HEK293 (cell line): ENCODE data around the gene TEPSIN.

Experiments used
- CTCF ChIA-PET: fragments of 350-600 bp; formaldehyde crosslinking; extraction: SDS; loops from one replicate; lab custom pipeline; 2021; ENCODE audit warnings: antibody characterized with exemption; lab: Yijun Ruan, JAX
- POLR2A ChIA-PET: fragments of 300-600 bp; formaldehyde crosslinking; extraction: SDS; loops from one replicate; lab custom pipeline; 2020; ENCODE audit warnings: antibody characterized with exemption, inconsistent platforms; lab: Yijun Ruan, JAX
- H3K27ac ChIP-seq: fragments of 200-500 bp; sonication (Bioruptor generic); 2 replicates; pipeline ENCODE4 v1.5.1; 2014; ENCODE audit warnings: low read depth, low read length, control low read depth, inconsistent platforms; ENCODE audit errors: extremely low read depth
- H3K36me3 ChIP-seq, 2 experiments: fragments of 200-500 bp in 1 of 2; sonication (Bioruptor generic) in 1 of 2; 1 replicate in 1 of 2; 2 replicates in 1 of 2; pipeline ENCODE4 v1.5.1; 2014 to 2017; ENCODE audit warnings: inconsistent platforms in 2 of 2, low read length in 2 of 2; ENCODE audit not compliant: control insufficient read depth in 2 of 2, insufficient read depth in 1 of 2
- H3K4me1 ChIP-seq: fragments of 200-500 bp; sonication (Bioruptor generic); 2 replicates; pipeline ENCODE4 v1.5.1; 2014; ENCODE audit warnings: mild to moderate bottlenecking, low read length, inconsistent platforms; ENCODE audit not compliant: control insufficient read depth, insufficient read depth
- H3K4me3 ChIP-seq: 2 replicates; pipeline ENCODE4 v1.5.1; 2011; ENCODE audit warnings: low read depth, mild to moderate bottlenecking, control low read depth, low read length, moderate library complexity
- H3K9me3 ChIP-seq: fragments of 200-500 bp; sonication (Bioruptor generic); 2 replicates; pipeline ENCODE4 v1.5.1; 2014; ENCODE audit warnings: low read depth, low read length, inconsistent platforms; ENCODE audit not compliant: control insufficient read depth, insufficient read depth
- HOXC10 ChIP-seq: sonication (generic); formaldehyde crosslinking; IDR thresholded peaks from 2 replicates; pipeline ENCODE4 v1.8.1; 2023; ENCODE audit warnings: mild to moderate bottlenecking, missing genetic modification reagents
- KLF1 ChIP-seq: fragments of 450-650 bp; formaldehyde crosslinking; IDR thresholded peaks from 2 replicates; pipeline ENCODE4 v1.5.1; 2016; ENCODE audit warnings: missing biosample characterization, missing genetic modification characterization
- KLF10 ChIP-seq: fragments of 450-650 bp; IDR thresholded peaks from 2 replicates; pipeline ENCODE4 v1.5.1; 2018; ENCODE audit warnings: missing biosample characterization, mild to moderate bottlenecking, missing genetic modification characterization
- PBX3 ChIP-seq: sonication (generic); formaldehyde crosslinking; IDR thresholded peaks from 2 replicates; pipeline ENCODE4 v1.8.1; 2022; ENCODE audit warnings: mild to moderate bottlenecking, moderate library complexity, missing genetic modification reagents
- SALL2 ChIP-seq: fragments of 450-650 bp; formaldehyde crosslinking; IDR thresholded peaks from 2 replicates; pipeline ENCODE4 v1.5.0; 2017; ENCODE audit warnings: missing biosample characterization, mild to moderate bottlenecking, missing genetic modification characterization, borderline replicate concordance
- SP2 ChIP-seq: fragments of 450-650 bp; formaldehyde crosslinking; IDR thresholded peaks from 2 replicates; pipeline ENCODE4 v1.5.1; 2016; ENCODE audit warnings: missing biosample characterization, missing genetic modification characterization
- YY2 ChIP-seq: fragments of 450-650 bp; formaldehyde crosslinking; IDR thresholded peaks from 2 replicates; pipeline ENCODE4 v1.5.1; 2016; ENCODE audit warnings: missing biosample characterization, missing genetic modification characterization
- ZBTB20 ChIP-seq: fragments of 450-650 bp; formaldehyde crosslinking; IDR thresholded peaks from 2 replicates; pipeline ENCODE4 v1.5.1; 2016; ENCODE audit warnings: missing biosample characterization, missing genetic modification characterization
- ZBTB48 ChIP-seq: fragments of 450-650 bp; formaldehyde crosslinking; IDR thresholded peaks from 2 replicates; pipeline ENCODE4 v1.5.1; 2016; ENCODE audit warnings: missing biosample characterization, missing genetic modification characterization
- ZBTB8A ChIP-seq: fragments of 450-650 bp; formaldehyde crosslinking; IDR thresholded peaks from 2 replicates; pipeline ENCODE4 v1.5.1; 2016; ENCODE audit warnings: missing biosample characterization, missing genetic modification characterization
- ZFHX2 ChIP-seq: fragments of 450-650 bp; formaldehyde crosslinking; conservative IDR thresholded peaks from 2 replicates; pipeline ENCODE4 v1.5.1; 2016; ENCODE audit warnings: missing biosample characterization, missing genetic modification characterization
- ZNF10 ChIP-seq: fragments of 450-650 bp; formaldehyde crosslinking; IDR thresholded peaks from 2 replicates; pipeline ENCODE4 v1.5.1; 2017; ENCODE audit warnings: missing biosample characterization, missing genetic modification characterization
- ZNF138 ChIP-seq: fragments of 450-650 bp; formaldehyde crosslinking; IDR thresholded peaks from 2 replicates; pipeline ENCODE4 v1.5.1; 2016; ENCODE audit warnings: missing biosample characterization, missing genetic modification characterization, borderline replicate concordance
- ZNF169 ChIP-seq: fragments of 450-650 bp; formaldehyde crosslinking; IDR thresholded peaks from 2 replicates; pipeline ENCODE4 v1.5.1; 2016; ENCODE audit warnings: missing biosample characterization, missing genetic modification characterization
- ZNF501 ChIP-seq: fragments of 450-650 bp; formaldehyde crosslinking; IDR thresholded peaks from 2 replicates; pipeline ENCODE4 v1.5.1; 2016; ENCODE audit warnings: missing biosample characterization, missing genetic modification characterization
- ZNF560 ChIP-seq: fragments of 450-650 bp; formaldehyde crosslinking; IDR thresholded peaks from 2 replicates; pipeline ENCODE4 v1.5.1; 2017; ENCODE audit warnings: missing biosample characterization, missing genetic modification characterization, borderline replicate concordance
- ZNF561 ChIP-seq: fragments of 450-650 bp; IDR thresholded peaks from 2 replicates; pipeline ENCODE4 v1.5.1; 2018; ENCODE audit warnings: missing biosample characterization, missing genetic modification characterization, borderline replicate concordance
- ZNF596 ChIP-seq: fragments of 450-650 bp; IDR thresholded peaks from 2 replicates; pipeline ENCODE4 v1.5.0; 2018; ENCODE audit warnings: missing biosample characterization, mild to moderate bottlenecking, missing genetic modification characterization, moderate library complexity
- ZNF621 ChIP-seq: fragments of 450-650 bp; formaldehyde crosslinking; IDR thresholded peaks from 2 replicates; pipeline ENCODE4 v1.5.1; 2017; ENCODE audit warnings: missing biosample characterization, missing genetic modification characterization
- ZNF626 ChIP-seq: fragments of 450-650 bp; sonication (Bioruptor Pico); formaldehyde crosslinking; IDR thresholded peaks from 2 replicates; pipeline ENCODE4 v1.5.1; 2018; ENCODE audit warnings: missing biosample characterization, missing genetic modification characterization, inconsistent platforms
- ZNF660 ChIP-seq: fragments of 450-650 bp; IDR thresholded peaks from 2 replicates; pipeline ENCODE4 v1.5.1; 2018; ENCODE audit warnings: missing biosample characterization, mild to moderate bottlenecking, missing genetic modification characterization
- ZNF785 ChIP-seq: fragments of 450-650 bp; formaldehyde crosslinking; IDR thresholded peaks from 2 replicates; pipeline ENCODE4 v1.5.1; 2016; ENCODE audit warnings: missing biosample characterization, missing genetic modification characterization
- ZNF830 ChIP-seq: fragments of 450-650 bp; IDR thresholded peaks from 2 replicates; pipeline ENCODE4 v1.5.0; 2018; ENCODE audit warnings: missing biosample characterization, missing genetic modification characterization, low read depth, mild to moderate bottlenecking, moderate library complexity
- TF ChIP-seq, protein P1 (sequence below): fragments of 450-650 bp; formaldehyde crosslinking; IDR thresholded peaks from 2 replicates; pipeline ENCODE4 v1.5.1; 2016; ENCODE audit warnings: missing biosample characterization, missing genetic modification characterization, low read depth
- TF ChIP-seq, protein P2 (sequence below): fragments of 450-650 bp; formaldehyde crosslinking; IDR thresholded peaks from 2 replicates; pipeline ENCODE4 v1.5.1; 2016; ENCODE audit warnings: missing biosample characterization, missing genetic modification characterization
- TF ChIP-seq, protein P3 (sequence below): fragments of 450-650 bp; formaldehyde crosslinking; optimal IDR thresholded peaks from 2 replicates; pipeline ENCODE3; 2016; ENCODE audit warnings: missing biosample characterization, mild to moderate bottlenecking, missing genetic modification characterization
- TF ChIP-seq, protein P4 (sequence below): fragments of 450-650 bp; formaldehyde crosslinking; IDR thresholded peaks from 2 replicates; pipeline ENCODE4 v1.5.1; 2016; ENCODE audit warnings: missing biosample characterization, missing genetic modification characterization

Gene TEPSIN, protein sequence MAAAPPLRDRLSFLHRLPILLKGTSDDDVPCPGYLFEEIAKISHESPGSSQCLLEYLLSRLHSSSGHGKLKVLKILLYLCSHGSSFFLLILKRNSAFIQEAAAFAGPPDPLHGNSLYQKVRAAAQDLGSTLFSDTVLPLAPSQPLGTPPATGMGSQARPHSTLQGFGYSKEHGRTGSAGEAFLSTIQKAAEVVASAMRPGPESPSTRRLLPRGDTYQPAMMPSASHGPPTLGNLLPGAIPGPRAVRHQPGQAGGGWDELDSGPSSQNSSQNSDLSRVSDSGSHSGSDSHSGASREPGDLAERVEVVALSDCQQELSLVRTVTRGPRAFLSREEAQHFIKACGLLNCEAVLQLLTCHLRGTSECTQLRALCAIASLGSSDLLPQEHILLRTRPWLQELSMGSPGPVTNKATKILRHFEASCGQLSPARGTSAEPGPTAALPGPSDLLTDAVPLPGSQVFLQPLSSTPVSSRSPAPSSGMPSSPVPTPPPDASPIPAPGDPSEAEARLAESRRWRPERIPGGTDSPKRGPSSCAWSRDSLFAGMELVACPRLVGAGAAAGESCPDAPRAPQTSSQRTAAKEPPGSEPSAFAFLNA

DNA sequence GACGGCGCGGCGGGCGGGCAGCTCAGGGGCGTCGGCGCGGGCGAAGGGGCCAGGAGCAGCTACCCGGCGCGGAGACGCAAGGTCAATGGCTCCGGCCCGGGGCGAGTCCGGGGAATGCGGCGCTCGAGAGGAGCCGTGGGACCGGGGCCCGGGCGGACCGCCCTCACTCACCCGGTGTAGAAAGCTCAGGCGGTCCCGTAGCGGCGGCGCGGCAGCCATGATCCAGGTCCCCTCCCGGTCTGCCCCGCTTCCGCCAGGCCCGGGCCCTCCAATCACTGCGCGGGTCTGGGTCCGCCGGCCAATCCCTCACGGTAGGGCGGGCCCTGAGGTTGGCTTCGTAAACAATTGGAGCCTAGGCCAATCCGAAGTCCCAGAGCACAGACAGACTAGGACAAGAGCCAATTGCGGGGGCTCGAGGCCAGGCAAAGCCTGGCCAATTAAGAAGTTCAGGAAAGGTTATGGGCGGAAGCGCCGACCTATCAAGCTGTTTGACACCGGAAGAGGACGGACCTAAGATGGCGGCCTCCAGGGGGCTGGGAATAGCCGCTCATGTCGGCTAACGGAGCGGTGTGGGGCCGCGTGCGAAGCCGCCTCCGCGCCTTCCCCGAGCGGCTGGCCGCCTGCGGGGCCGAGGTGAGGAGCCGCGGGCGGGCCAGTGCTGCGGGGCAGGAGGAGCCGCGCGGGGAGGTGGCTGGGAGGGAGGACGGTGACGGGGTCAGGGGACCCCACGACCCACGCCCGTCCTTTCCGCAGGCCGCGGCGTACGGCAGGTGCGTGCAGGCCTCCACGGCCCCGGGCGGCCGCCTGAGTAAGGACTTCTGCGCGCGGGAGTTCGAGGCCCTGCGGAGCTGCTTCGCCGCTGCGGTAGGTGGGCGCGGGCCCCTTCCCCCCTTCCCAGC lies at the start of gene TEPSIN, which contains the start of gene NDUFAF8:
TSS of gene TEPSIN (minus strand) at position 241 of the 899 bp plus-strand sequence. CDS start at position 219, 22 bp downstream.
TSS of gene NDUFAF8 (plus strand) at position 504 of the 899 bp plus-strand sequence. CDS start at position 550, 46 bp downstream.
- Histone ChIP-seq H3K27ac (peak within 1 kb of the TSS; percentile 92), H3K9me3 (no peaks in the 10 kb centered on the region), H3K36me3 (peaks cover 0 to 38% of the 10 kb centered on the region in 2 experiments; a peak in 2 of 3 replicates), H3K4me1 (peaks cover 8% of the 10 kb centered on the region), H3K4me3 (peak within 1 kb of the TSS; percentile 86)
- ChIA-PET POLR2A (interaction anchor here (0.6 to 3.1 kb wide), 25 partner anchors 9 to 729 kb away, joined by 3 to 55 read pairs (median 4); partner anchors contain the start of genes ACTG1, BAHCC1, CEP131 and FAAP100), CTCF (interaction anchor here (0.7 to 5.2 kb wide), 5 partner anchors 16 to 566 kb away, joined by 3 to 42 read pairs (median 7); no protein-coding TSS in a partner anchor)
- TF ChIP-seq HOXC10 (CRISPR knock-in tag) (peak; percentile 35; the same call in 1 of the 2 replicates), ZNF660 (tag by site-specific recombination) (peak; percentile 85; the same call in 1 of the 2 replicates), ZNF596 (tag by site-specific recombination) (peak; percentile 53; the same call in 1 of the 2 replicates), ZNF169 (tag by site-specific recombination) (no peak), ZNF785 (tag by site-specific recombination) (no peak), KLF10 (peak; percentile 22; the same call in 1 of the 2 replicates), ZNF560 (tag by site-specific recombination) (no peak), ZNF501 (no peak), ZNF10 (0 out of 2 replicates have a peak, but pooled peaks have one; percentile 22), ZNF621 (tag by site-specific recombination) (no peak), SP2 (tag by site-specific recombination) (peak; percentile 99), PBX3 (CRISPR knock-in tag) (peak; percentile 91), ZFHX2 (tag by site-specific recombination) (peak; percentile 64; the same call in 1 of the 2 replicates), KLF1 (tag by site-specific recombination) (peak; percentile 32; the same call in 1 of the 2 replicates), SALL2 (tag by site-specific recombination) (no peak), ZNF830 (no peak), ZBTB20 (tag by site-specific recombination) (peak; percentile 14; the same call in 1 of the 2 replicates), ZBTB8A (tag by site-specific recombination) (no peak), YY2 (peak; percentile 94), ZNF138 (tag by site-specific recombination) (no peak), ZBTB48 (tag by site-specific recombination) (peak; percentile 36; the same call in 1 of the 2 replicates), ZNF561 (tag by site-specific recombination) (peak; percentile 59; the same call in 1 of the 2 replicates), ZNF626 (tag by site-specific recombination) (no peak)
- TF ChIP-seq, protein P1, sequence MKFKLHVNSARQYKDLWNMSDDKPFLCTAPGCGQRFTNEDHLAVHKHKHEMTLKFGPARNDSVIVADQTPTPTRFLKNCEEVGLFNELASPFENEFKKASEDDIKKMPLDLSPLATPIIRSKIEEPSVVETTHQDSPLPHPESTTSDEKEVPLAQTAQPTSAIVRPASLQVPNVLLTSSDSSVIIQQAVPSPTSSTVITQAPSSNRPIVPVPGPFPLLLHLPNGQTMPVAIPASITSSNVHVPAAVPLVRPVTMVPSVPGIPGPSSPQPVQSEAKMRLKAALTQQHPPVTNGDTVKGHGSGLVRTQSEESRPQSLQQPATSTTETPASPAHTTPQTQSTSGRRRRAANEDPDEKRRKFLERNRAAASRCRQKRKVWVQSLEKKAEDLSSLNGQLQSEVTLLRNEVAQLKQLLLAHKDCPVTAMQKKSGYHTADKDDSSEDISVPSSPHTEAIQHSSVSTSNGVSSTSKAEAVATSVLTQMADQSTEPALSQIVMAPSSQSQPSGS: no peak
- TF ChIP-seq, protein P2, sequence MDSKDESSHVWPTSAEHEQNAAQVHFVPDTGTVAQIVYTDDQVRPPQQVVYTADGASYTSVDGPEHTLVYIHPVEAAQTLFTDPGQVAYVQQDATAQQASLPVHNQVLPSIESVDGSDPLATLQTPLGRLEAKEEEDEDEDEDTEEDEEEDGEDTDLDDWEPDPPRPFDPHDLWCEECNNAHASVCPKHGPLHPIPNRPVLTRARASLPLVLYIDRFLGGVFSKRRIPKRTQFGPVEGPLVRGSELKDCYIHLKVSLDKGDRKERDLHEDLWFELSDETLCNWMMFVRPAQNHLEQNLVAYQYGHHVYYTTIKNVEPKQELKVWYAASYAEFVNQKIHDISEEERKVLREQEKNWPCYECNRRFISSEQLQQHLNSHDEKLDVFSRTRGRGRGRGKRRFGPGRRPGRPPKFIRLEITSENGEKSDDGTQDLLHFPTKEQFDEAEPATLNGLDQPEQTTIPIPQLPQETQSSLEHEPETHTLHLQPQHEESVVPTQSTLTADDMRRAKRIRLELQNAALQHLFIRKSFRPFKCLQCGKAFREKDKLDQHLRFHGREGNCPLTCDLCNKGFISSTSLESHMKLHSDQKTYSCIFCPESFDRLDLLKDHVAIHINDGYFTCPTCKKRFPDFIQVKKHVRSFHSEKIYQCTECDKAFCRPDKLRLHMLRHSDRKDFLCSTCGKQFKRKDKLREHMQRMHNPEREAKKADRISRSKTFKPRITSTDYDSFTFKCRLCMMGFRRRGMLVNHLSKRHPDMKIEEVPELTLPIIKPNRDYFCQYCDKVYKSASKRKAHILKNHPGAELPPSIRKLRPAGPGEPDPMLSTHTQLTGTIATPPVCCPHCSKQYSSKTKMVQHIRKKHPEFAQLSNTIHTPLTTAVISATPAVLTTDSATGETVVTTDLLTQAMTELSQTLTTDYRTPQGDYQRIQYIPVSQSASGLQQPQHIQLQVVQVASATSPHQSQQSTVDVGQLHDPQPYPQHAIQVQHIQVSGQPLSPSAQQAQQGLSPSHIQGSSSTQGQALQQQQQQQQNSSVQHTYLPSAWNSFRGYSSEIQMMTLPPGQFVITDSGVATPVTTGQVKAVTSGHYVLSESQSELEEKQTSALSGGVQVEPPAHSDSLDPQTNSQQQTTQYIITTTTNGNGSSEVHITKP (tag by site-specific recombination): no peak
- TF ChIP-seq, protein P3, sequence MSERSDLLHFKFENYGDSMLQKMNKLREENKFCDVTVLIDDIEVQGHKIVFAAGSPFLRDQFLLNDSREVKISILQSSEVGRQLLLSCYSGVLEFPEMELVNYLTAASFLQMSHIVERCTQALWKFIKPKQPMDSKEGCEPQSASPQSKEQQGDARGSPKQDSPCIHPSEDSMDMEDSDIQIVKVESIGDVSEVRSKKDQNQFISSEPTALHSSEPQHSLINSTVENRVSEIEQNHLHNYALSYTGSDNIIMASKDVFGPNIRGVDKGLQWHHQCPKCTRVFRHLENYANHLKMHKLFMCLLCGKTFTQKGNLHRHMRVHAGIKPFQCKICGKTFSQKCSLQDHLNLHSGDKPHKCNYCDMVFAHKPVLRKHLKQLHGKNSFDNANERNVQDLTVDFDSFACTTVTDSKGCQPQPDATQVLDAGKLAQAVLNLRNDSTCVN (tag by site-specific recombination): peak; percentile 46
- TF ChIP-seq, protein P4, sequence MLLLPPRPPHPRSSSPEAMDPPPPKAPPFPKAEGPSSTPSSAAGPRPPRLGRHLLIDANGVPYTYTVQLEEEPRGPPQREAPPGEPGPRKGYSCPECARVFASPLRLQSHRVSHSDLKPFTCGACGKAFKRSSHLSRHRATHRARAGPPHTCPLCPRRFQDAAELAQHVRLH (tag by site-specific recombination): peak; percentile 89
